HG02970 (cell line): ENCODE measurements around the gene SH3D19.
"Not testable (repeated sequence)": the region's sequence is repeated elsewhere in the genome, so short reads cannot be mapped to it uniquely, and the experiment has no call there.

Experiments used
- ATAC-seq: cut with Tn5 transposase; IDR thresholded peaks from one replicate; pipeline ENCODE4 v1.9.1; 2021; ENCODE audit warnings: mild to moderate bottlenecking, moderate library complexity, moderate number of reproducible peaks; ENCODE audit not compliant: unreplicated experiment, low FRiP score

The SH3D19 gene

DNA sequence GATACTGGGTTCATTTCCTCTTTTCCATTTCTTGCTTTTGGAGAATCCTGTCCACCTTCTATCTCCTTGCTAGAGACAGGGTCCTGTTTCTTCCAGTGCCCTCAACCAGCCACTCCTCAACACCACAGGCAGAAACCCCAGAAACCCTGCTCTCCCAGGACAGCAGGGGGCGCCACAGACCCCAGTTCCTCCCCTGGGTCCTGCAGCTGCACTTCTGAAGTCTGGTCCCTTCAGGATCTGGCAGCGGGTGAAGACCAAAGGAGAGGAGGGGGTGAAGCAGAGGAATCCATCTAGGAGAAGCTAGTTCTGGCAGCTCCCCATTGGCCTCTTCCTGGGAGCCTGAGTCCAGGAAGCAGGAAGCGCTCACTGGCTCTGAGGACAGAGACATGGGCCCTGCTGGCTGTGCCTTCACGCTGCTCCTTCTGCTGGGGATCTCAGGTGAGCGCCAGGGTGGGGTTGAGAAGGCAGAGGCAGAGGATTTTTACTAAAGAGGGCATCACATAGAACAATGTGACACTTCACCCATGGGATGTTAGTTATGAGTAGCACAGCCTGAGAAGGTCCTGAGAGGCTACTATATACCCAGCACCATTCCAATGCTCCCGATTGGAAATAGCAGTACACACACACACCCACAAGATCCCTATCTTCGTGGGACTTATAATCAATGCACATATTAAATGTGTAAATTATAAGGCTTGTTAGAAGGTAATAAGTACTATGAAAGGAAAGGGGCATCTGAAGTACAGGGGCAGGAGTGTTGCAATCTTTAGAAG lies 48.4 kb downstream of the SH3D19 start, which contains the start of gene PRSS48:
Gene PRSS48, plus strand, starts transcription at position 375 of the 776 bp plus-strand sequence. Its CDS starts 12 bp downstream, at position 387.
- no peak for ATAC-seq

DNA sequence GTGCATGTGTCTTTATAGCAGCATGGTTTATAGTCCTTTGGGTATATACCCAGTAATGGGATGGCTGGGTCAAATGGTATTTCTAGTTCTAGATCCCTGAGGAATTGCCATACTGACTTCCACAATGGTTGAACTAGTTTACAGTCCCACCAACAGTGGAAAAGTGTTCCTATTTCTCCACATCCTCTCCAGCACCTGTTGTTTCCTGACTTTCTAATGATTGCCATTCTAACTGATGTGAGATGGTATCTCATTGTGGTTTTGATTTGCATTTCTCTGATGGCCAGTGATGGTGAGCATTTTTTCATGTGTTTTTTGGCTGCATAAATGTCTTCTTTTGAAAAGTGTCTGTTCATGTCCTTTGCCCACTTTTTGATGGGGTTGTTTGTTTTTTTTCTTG lies 56.5 kb downstream of the SH3D19 start:
- ATAC-seq: not testable (repeated sequence)

DNA sequence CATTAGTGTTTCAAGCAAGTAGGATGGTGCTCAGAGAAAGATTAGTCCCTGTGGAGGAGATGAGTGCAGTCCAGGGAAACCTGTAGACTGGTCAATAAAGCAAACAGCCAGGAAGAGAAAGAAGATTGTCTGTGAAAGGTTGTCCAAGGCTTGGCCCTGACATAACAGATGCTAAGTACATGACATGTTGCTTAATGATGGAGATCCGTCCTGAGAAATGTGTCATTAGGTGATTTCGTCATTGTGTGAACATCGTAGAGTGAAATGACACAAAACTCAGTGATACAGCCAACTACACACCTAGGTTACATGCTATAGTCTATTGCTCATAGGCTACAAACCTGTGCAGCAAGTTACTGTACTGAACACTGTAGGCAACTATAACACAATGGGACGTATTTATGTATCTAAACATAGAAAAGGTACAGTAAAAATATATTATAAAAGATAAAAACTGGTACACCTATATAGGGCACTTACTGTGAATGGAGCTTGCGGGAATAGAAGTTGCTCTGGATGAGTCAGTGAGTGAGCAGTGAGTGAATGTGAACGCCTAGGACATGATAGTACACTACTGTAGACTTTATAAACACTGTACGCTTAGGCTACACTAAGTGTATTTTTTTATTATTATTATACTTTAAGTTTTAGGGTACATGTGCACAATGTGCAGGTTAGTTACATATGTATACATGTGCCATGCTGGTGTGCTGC lies 57.4 kb downstream of the SH3D19 start:
- no peak for ATAC-seq

DNA sequence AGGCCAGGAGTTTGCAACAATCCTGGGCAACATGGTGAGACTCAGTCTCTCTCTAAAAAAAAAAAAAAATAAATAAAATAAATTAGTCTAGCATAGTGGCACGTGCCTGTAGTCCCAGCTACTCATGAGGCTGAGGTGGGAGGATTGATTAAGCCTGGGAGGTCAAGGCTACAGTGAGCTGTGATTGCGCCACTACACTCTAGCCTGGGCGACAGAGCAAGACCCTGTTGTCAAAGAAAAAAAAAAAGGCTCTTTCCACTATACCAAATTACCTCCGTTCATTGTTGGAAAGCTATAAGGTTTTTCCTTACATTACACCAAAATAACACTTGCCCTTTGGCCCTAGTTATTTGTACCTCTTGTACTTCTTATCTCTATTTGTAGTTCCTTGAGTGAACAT lies 58.3 kb downstream of the SH3D19 start:
- ATAC-seq: no peak

DNA sequence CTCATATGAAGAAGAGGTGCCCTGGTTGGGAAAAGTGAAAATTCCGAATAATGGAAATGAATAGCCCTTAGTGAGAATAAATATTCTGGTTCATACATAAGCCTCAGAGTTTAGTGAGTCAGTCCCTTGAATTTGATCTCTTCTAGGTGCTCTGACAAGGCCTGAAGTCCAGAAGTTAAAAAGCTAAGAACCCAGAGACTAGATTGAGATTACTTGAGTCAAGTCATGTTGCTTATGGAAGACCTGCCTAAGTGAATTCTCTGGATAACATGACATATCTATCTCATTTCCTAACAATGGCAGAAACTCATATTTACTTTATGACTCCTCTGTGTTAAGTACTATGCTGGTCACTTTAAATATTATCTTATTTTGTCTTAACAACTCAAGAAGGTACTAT lies 58.9 kb downstream of the SH3D19 start:
- ATAC-seq: no peak

DNA sequence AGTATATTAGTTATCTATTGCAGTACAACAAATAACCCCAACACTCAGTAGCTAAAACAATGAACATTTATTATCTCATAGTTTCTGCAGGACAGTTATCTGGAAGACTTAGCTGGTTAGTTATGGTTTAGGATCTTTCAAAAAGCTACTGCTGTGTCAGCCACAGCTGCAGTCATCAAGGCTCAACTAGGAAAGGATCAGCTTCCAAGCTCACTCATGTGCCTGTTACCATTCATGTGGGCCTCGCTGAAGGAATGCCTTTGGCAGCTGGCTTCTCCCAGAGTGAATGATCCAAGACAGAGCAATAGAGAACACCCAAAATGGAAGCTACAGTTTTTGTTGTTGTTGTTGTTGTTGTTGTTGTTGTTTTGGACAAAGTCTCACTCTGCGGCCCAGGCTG lies 62.0 kb downstream of the SH3D19 start:
- ATAC-seq: no peak

DNA sequence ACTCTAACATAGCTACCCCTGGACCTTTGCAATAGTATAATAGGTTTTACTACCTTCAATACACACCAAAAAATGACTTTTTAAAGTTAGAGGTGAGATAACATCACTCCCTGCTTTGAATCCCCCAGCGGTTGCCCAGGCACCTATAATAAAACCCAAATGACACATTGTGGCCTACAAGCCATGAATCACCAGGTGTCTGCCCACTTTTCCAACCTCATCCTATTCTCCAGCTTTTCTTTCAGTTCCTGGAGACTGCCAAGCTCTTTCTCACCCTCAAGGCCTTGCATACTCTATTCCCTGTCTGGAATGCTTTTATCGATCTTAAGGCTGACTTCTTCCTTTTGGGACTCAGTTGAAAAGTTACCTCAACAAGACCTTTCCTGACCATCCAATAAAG lies 64.9 kb downstream of the SH3D19 start:
- ATAC-seq: no peak

DNA sequence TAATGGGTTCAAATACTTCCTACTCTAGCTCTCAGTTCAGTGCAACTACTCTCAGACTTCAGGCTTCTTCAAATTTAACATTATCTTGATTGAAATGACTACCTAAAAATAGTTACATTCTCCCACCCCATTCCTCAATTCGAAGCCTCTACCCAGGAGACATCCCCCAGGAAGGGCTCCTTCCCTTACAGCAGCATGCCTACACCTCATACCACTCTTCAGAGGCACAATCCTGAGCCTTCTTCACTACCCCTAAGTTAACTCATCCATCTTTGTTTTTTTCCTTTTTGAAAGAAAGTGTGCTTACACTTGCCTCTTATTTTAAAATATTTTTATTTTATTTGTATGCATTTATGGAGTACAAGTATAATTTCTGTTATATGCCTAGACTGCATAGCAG lies 65.7 kb downstream of the SH3D19 start:
- ATAC-seq: no peak

DNA sequence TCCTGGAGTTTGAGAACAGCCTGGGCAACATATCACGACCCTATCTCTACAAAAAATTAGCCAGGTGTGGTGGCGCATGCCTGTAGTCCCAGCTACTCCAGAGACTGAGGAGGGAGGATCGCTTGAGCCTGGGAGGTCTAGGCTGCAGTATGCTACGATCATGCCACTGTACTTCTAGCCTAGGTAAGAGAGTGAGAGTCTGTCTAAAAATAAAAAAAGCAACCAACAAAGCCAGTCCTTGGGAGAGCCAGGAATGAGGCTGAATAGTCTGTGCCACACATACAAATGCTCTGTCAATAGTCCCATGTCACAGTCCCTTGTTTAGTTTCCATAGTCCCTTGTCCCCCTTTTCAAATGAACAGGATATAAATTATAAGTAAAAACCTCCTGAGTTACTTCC lies 67.7 kb downstream of the SH3D19 start:
- no peak for ATAC-seq

DNA sequence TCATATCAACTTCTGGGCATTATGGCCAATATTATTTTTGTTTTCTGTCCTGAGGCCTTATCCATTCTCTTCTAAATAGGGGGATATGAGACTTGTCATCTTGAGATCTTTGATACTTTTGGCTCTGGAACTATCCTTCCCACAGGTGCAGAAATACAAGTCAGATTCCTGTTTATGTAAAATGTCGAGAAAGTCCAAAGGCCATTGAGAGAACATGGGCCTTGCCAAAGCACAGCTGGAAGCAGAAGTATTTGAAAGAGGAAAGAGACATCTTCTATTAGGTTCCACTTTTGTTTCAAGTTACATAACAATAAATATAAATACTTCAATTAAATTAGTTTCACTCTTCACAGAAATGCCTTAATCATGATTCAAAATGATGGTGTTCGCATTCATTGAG lies 69.3 kb downstream of the SH3D19 start:
- no peak for ATAC-seq

DNA sequence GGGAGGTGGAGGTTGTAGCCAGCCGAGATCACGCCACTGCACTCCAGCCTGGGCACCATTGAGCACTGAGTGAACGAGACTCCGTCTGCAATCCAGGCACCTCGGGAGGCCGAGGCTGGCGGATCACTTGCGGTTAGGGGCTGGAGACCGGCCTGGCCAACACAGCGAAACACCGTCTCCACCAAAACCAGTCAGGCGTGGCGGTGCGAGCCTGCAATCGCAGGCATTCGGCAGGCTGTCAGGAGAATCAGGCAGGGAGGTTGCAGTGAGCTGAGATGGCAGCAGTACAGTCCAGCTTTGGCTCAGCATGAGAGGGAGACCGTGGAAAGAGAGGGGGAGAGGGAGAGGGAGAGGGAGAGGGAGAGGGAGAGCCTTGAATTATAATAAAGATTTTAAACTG lies 69.7 kb downstream of the SH3D19 start:
- not testable (repeated sequence) for ATAC-seq

DNA sequence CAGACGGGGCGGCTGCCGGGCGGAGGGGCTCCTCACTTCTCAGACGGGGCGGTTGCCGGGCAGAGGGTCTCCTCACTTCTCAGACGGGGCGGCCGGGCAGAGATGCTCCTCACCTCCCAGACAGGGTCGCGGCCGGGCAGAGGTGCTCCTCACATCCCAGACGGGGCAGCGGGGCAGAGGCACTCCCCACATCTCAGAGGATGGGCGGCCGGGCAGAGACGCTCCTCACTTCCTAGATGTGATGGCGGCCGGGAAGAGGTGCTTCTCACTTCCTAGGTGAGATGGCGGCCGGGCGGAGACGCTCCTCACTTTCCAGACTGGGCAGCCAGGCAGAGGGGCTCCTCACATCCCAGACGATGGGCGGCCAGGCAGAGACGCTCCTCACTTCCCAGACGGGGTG lies 70.2 kb downstream of the SH3D19 start:
- not testable (repeated sequence) for ATAC-seq

DNA sequence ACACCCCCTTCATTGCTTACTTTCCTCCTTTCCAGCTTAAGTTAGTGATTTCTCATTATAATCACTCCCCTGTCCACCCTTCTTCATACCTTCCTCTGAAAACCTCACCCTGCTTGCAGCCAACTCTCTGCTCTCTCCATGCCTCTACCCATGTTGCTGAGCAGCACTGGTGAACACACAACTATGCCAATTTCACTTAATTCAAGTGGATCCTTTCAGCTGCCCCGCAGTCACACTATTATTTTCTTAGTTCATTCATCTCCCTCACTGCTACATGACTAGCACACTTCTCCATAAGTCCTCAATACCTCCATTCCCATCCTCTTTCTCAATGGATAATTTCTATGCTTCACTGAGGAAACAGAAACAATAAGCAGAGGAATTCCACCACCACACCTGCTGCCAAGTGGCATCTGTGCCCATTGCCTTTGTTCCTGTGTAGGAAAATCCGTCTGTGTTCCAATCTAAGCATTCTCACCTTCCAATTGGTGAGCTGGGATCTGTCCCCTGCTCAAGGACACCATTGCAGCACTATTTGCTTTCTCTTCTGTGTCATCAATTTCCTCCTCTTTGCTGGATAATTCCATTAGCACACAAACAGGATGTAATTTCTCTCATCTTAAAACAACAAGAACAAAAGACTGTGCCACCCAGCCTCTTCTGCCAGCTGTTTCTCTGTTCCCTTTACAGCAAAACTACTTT lies 73.7 kb downstream of the SH3D19 start:
- ATAC-seq: no peak

DNA sequence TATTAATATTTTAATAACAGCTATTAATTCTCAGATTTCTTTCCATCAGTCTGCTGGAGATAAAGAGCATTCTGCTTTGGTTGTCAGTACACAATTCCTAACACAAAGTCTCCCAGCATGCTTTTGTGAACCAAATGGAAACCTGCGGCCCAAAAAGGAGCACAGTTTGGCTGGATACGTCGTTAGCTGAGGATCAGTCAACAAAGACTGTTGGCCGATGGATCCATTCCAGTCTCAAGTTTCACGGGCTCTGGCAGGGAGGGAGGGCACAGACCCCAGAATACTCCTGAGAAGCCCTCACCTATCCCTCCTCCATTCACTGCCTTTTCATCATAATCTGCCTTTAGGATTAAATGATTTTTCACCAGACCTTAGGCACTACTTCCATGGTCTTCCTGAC lies 74.7 kb downstream of the SH3D19 start:
- no peak for ATAC-seq

DNA sequence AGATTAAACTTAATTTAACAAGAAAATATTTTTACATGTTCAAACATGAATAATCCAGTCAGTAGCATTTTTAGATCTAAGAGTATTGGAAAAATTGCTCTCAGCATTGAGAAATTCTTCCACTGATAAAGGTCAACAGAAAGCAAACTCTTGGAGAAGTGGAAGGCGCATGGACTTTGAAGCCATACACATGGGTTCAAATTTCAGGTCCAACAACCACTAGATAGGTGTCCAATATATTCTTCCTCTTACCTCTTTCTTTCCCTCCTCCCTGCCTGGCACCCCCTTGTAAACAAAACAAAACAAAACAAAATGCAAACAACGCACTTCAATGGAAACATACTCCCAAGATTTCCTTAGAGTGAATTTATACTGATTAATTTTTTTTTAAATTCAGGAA lies 76.9 kb downstream of the SH3D19 start:
- ATAC-seq: no peak

DNA sequence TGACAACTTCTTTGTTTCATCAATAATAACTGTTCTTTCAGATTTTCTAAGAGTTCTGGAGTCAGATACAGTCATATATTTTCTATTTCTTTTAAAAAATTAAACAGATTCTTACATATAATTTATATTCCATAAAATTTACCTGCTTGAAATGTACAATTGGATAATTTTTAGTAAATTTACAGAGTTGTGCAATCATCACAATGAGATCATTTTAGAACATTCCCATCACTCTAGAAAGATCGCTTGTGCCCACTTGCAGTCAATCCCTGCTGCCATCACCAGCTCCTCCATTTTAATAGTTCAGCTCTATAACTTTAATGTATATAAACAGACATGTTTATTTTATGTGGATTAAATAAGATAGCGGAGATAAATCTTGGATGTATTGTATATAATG lies 78.0 kb downstream of the SH3D19 start:
- ATAC-seq: no peak

DNA sequence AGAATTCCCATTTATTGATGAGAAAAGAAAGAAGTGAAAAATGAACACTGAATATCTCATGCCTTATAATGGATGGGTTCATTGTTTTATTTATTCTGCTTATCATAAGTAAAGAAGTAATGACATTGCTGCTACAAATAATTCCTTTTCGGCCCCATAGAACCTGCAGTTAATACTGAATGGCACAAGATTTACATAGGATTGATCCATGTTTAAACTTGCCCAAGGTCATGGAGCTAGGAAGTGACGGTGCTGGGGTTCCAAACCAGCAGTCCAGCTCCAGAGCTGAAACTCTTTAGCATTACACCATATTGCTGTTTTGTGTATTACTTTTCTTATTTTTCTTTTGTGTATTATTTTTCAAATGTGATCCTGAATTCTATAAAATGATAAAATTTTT lies 78.7 kb downstream of the SH3D19 start:
- no peak for ATAC-seq

DNA sequence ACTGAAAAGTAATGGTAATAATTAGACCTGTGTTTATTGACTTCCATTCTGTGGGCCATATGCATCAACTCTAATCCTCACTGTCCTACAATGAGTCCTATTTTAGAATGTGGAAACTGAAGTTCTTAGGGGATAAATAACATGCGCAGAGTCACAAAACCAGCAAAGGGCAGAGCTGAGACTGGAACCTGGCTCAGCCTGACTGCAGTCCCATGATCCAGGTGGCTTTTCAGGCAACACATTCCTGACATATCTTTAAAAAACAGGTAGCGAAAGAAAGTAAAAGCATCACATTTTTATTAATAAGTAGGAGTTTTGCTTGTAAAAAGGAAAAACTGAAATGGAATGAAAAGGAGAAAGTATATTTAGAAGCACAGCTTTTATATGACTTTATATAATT lies 83.1 kb downstream of the SH3D19 start:
- no peak for ATAC-seq

DNA sequence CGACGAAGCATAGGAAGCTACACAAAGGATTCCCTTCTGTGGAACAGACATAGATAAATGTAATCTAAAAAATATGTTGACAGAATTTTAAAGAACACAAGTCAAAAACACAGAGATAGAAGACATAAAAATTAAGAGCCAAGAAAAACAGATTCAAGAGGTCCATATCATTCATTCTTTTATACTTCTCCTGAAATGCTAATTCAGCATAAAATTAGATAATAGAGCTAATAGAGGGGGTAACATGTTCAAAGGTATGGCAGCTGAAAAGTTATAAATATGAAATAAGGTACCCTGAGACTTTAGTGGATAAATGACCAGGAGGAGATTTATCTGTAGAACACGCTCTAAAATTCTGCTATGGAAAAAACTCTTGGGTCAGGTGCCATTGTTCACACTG lies 85.8 kb downstream of the SH3D19 start:
- ATAC-seq: no peak

DNA sequence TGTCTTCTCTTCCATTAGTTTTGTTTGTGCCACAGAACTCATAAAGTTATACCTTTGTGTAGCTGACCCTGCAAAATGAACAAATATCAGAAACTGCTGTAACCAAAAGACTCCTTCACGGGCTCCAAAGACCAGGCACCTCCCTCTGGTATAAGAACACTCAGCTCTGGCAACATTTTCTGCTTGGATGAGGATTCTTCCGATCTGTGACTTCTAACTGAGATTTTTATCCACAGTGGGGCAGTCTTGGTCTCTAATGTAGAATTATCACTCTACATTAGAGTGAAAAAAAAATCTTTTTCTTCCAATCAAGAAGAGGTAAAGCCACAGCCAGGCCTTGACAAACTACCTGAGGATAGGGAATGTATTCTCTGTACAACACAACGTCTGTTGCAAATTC lies 86.9 kb downstream of the SH3D19 start:
- ATAC-seq: no peak

DNA sequence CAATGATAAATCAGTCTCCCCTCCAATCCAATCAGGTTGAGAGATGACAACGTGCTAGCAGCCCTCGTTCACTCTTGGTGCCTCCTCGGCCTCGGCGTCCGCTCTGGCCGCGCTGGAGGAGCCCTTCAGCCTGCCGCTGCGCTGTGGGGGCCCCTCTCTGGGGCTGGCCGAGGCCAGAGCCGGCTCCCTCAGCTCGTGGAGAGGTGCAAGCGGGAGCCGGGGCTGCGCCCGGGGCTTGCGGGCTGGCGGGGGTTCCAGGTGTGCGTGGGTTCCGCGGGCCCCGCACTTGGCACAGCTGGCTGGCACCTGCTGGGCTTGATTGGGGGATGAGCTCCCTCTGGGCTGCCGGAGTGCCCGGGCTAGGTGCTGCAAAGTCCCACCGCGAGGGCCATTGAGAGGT lies 89.4 kb downstream of the SH3D19 start:
- ATAC-seq: no peak
